D721Med (cell line): Measurements from ENCODE around the gene POLA2.
"Not testable (repeated sequence)": the region's sequence is repeated elsewhere in the genome, so short reads cannot be mapped to it uniquely, and the experiment has no call there.

Experiments used
- DNase-seq: peaks from one replicate; pipeline ENCODE4 v3.0.0; 2011; ENCODE audit warnings: low spot score; ENCODE audit not compliant: insufficient read length
- FAIRE-seq: peaks from 2 replicates; lab custom pipeline; 2011; peaks lifted over from hg19 to GRCh38; lab: Jason Lieb, UNC
- TF ChIP-seq, protein P1 (sequence below): IDR thresholded peaks from 2 replicates; pipeline ENCODE4 v1.5.1; 2012; ENCODE audit warnings: mild to moderate bottlenecking, control low read depth; ENCODE audit not compliant: insufficient read depth; ENCODE audit errors: missing control alignments

Gene POLA2

DNA sequence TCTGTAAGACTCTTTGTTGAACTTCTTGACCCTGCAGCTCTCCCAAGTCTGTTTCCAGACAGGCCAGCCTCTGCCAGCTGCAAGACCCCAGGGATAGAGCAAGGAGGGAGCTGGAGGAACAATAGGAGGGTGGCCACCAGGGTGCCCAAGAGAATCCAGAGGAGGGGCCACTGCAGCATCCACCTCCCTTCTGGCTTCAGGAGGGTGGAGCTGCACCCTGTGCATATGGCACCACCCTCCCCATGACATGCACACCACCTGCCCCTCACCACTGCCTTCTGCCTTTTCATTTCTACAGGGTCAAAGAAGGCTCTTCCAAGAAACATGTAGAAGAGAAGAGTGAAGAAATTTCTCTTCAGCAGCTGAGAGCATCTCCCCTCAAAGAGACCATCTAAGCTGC, 20.1 kb upstream of the POLA2 start:
- no peak for DNase-seq
- no peak for FAIRE-seq
- TF ChIP-seq, protein P1, sequence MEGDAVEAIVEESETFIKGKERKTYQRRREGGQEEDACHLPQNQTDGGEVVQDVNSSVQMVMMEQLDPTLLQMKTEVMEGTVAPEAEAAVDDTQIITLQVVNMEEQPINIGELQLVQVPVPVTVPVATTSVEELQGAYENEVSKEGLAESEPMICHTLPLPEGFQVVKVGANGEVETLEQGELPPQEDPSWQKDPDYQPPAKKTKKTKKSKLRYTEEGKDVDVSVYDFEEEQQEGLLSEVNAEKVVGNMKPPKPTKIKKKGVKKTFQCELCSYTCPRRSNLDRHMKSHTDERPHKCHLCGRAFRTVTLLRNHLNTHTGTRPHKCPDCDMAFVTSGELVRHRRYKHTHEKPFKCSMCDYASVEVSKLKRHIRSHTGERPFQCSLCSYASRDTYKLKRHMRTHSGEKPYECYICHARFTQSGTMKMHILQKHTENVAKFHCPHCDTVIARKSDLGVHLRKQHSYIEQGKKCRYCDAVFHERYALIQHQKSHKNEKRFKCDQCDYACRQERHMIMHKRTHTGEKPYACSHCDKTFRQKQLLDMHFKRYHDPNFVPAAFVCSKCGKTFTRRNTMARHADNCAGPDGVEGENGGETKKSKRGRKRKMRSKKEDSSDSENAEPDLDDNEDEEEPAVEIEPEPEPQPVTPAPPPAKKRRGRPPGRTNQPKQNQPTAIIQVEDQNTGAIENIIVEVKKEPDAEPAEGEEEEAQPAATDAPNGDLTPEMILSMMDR = no peak

DNA sequence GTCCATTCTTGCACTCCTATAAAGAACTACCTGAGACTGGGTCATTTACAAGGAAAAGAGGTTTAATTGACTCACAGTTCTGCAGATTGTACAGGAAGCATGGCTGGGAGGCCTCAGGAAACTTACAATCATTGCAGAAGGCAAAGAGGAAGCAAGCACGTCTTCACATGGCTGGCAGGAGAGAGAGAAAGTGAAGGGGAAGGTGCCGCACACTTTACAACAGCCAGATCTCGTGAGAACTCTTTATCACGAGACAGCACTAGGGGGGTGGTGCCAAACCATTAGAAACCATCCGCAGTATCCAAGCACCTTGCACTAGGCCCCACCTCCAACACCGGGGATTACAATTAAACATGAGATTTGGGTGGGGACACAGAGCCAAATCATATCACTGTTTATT, 19.4 kb upstream of the POLA2 start:
- DNase-seq = no peak
- TF ChIP-seq, protein P1 = no peak
- no peak for FAIRE-seq

DNA sequence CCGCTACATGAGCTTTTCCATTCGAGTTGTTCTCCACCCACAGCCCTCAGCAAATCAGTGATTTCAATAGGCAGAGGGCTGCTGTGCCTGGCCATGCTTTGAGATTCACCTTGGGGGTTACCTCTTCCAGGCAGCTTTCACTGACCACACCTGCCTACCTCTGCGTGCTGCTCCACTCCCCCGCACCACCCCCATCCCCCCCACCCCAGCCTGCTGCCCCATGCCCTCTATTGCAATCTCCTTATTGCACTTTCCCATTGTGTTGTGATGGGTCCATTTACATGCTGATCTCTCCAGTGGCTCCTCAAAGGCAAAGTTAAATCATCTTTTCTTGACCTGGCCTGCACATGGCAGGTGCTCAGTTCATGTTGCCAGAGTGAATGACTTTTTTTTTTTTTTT, 18.0 kb upstream of the POLA2 start:
- TF ChIP-seq, protein P1 = no peak
- FAIRE-seq (no peak), DNase-seq (no peak)

DNA sequence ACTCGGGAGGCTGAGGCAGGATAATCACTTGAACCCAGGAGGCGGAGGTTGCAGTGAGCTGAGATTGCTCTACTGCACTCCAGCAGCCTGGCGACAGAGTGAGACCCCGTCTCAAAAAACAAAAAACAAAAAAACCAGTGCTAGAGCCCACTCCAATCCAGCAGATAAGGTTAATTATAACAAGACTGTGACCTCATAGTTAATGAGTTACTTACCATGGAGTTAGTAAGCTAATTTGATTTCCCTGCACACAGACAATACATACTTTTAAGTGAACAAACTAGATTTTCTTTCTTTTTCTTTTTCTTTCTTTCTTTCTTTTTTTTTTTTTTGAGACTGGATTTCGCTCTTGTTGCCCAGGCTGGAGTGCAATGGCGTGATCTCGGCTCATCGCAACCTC, 16.7 kb upstream of the POLA2 start:
- DNase-seq, FAIRE-seq: not testable (repeated sequence)

DNA sequence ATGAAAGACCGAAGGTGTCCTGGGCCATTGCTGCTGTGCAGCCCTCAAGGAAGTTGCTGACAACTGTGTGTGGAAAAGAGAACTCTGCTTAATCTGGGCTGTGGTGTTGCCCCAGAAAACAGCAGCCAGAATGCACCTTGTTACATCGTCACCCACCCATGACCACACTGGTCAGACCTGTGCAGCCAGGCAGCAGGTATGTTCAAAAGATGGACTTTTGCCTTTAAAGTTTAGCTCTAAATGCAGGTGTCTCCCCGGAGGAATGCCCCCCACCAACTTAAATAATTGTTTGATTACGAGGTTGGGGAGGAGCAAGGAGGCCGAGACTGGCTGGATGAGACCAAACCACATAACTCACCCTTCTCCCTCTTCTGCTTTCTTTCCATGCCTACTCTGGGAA, 15.3 kb upstream of the POLA2 start:
- FAIRE-seq (no peak), DNase-seq (no peak)
- TF ChIP-seq, protein P1 = no peak

DNA sequence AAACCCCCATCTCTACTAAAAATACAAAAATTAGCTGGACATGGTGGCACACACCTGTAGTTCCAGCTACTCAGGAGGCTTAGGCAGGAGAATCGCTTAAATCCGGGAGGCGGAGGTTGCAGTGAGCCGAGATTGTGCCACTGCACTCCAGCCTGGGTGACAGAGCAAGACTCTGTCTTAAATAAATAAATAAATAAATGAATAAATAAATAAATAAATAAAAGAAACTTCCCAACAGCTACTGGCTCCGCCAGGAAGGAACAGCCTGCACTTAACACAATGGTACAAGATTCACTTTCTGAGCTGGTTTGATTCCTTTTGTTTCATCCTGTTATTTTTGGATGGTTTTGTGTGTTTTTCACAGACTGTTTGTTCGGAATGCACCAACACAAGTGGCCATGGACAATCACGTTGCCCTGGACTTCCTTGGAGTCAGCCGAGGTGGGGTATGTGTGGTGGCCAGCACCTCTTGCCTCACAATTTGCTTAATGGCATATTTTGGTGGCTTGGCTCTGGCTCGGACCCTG, 13.5 kb upstream of the POLA2 start:
- not testable (repeated sequence) for FAIRE-seq

DNA sequence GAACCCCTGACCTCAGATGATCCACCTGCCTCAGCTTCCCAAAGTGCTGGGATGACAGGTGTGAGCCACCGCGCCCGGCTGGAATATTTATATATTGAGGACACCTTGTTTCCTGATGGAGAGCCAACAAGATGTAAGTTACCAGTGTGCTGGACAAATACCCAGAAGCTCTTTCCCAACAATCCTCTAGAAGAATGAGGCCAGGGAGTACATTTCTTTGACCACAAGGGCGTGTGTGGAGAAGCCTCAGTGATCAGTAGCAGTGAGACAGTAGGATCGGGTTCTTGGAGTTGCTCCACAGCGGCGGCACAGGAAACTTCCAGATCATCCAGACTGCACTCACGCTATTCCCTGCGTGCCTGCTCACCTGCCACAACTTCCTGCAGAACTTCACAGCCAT, 10.3 kb upstream of the POLA2 start:
- DNase-seq (no peak), FAIRE-seq (no peak)
- TF ChIP-seq, protein P1 = no peak

More for the DNA sequence above, 13.5 kb upstream of the POLA2 start:
- DNase-seq = not testable (repeated sequence)

DNA sequence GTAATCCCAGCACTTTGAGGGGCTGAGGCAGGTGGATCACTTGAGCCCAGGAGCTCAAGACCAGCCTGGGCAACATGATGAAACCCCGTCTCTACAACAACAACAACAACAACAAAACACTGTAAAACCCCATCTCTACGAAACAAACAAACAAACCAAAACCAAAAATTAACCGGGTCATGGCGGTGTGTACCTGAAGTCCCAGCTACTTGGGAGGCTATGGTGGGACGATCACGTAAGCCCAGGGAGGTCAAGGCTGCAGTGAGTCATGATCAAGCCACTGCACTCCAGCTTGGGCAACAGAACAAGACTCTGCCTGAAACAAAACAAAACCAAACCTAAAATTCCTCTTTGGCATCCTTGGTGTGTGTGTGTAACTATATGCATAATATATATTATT, 7.0 kb upstream of the POLA2 start:
- FAIRE-seq (no peak), DNase-seq (no peak)
- TF ChIP-seq, protein P1 = no peak
